ENCODE results near the gene SYNDIG1. TPM values are rescaled to one million over a fixed set of nuclear protein-coding genes. Genes with fewer than 3 reads are reported as not detected.

The SYNDIG1 gene
- total RNA-seq, 1 experiment from 2014 or later, result not detected

DNA sequence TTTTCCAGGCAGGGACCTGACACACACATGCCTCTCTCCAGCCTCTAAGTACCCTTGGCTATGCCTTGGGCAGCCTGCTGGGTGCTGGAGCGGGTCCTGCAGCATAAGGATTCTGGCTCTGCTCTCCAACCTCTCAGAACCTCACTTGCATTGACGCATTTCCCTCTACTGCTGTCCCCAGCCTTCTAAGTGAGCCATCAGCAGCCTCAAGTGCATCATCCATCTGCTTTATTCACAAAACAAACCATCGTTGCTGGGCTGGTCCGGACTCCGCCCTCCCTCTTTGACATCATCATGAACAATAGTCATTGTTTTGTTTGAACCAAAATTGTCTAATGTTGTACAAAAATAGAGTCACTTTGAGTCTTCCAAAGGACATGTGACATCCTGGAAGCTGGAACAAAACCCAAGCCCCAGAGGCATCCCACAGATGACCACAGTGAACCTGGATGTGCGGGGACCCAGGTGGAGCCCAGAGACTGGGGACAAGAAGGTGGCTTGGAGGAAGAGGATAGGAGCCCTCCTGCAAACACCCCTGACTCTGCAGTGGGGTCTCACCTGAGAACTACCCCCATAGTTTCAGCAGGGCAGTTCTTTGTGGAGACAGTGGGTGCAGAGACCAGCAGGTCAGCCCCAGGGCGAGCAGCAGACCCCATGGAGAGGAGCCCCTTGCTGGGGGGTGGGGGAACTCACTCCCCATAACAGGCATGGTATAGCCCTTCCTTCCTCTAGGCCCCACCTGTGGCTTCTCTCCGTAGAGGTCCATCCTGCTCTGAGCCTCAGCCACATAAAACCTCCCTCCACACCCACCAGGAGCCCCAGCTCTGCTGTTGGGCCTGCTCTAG, 230.1 kb downstream of the SYNDIG1 start:
- no peak for DNase-seq (ENCODE audit: extremely low read depth, low read depth)

DNA sequence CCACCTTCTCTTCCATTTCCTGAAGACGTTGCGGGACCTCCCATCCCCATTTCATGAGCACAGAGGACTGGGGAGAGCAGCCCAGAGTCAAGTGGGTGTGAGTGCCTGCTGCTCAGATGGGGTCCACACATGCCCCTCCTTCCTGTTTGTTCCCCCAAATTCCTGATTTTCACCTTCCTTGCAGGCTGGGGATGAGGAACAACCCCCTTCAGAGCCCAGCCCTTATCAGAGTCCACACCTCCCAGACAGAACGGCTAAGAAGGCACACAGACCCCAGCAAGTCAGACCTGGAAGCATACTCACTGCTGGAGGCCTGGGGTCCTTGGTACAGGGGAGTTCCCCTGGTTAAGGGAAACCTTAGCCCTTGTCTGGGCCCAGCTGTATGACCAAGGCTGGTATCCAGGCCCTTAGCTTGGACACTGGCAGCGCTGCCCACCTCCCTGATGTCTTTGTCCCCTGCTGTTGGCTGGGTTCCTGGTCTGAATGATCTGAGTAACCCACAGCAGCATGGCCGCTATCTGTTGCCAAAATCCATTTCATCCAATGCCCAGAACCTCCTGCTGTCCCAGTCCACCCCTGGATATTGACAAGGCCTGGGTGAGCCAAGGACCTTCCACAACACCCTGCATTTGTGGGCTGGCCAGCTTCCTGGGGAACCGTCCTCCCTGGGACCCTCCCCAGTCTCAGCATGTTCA, 230.9 kb downstream of the SYNDIG1 start:
- DNase-seq (ENCODE audit: extremely low read depth, low read depth), result no peak

DNA sequence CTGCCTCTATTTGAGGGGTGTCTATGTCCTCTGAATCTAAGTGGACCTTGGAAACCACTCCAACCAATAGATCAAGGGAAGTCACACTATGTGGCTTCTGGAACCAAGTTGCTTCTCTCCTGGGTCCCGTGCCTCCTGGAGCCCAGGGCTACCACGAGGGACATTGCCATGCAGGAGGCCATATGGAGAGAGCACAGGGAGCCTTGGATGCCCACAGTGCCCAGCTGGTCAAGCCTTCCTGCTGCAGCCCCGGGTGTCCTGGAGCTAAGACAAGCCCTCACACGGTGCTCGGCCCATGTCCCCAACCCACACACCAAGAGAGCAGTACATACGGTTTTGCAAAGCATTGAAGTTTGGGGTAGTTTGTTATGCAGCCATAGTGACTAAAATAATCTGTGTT, 231.6 kb downstream of the SYNDIG1 start:
- DNase-seq (ENCODE audit: extremely low read depth, low read depth), result no peak

DNA sequence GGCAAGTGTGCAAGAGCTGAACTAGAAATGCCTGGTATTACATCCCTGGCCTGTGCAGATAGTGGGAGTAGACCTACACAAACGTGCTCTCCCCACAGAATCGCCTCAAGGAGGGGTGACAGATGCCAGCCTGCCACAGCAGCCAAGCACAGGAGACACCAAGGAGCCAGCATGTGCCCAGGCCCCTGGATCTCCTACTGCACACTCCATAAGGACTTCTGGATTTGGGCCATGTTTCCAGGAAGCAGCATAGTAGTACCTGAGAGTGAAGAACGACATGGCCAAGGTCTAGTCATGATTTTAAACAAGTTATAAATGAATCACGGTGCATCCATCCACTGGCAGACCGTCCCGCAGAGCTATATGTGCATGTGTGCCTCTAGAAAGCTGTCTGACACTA, 232.2 kb downstream of the SYNDIG1 start:
- no peak for DNase-seq (ENCODE audit: extremely low read depth, low read depth)

DNA sequence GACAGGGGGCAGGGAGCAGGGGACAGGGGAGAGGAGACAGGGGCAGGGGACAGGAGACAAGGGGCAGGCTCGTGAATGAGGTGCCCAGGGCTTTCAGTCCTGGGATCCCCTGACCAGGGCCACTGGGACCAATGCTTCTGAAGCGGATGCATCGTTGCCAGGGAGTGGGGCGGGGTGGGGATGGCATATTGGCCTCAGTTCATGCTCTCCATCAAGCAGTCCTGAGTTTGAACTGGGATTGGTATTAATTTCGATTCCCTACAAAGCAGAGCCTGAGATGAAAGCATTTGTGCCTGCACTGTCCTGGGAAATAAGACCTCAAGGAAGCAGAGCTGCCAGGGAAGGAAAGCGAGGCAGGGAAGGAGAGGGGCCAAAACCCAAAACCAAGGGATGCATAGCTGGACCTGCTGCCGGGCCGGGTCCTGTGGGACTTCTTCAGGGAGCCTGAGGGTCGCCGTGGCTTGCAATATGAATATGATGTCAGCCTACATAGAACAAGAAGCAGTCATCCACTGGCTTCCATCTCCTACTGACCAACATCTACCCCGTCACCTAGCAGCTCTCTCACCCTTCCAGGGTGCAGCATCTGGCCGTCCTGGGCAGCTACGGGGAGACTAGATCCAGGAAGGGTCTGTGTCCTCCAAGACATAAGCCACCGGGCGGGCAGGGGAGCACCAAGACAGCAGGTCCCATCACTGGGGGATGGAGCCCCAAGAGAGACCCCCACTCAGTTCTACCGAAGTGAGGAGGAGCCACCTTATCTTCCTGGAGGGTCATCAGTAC, 233.3 kb downstream of the SYNDIG1 start:
- DNase-seq (ENCODE audit: extremely low read depth, low read depth), result no peak

DNA sequence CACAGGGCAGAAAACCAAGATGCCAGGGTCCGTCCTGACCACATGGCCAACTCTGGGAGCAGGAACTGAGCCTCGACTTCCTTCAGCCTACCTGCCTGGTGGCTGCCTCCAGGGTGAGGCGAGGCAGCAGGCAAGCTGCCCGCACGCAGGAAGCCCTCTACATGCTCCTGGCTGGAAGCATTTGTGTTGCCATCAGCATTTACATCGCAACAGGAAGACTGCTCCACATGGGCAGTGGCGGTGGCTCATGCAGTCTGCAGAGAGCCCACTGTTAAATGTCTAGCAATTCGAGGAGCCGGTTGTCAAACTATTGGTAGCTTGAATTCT, 233.8 kb downstream of the SYNDIG1 start:
- no peak for DNase-seq (ENCODE audit: extremely low read depth, low read depth)

DNA sequence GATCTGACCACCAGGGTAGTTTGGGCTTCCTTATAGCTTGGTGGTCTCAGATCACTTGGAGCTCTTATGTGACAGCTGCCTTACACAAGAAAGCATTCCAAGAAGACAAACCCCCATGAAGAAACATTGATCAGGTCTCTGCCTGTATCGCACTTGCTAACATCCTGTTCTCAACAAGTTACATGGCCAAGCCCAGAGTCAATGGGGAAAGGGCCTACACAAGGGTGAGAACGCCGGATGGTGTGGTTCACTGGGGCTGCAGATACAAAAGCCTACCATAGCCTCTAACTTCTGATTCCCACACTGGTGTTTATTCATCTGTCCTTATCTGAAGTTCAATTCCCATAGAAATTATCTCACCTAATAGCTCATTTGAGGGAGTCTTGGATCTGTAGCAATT, 235.5 kb downstream of the SYNDIG1 start:
- DNase-seq (ENCODE audit: extremely low read depth, low read depth), result no peak

DNA sequence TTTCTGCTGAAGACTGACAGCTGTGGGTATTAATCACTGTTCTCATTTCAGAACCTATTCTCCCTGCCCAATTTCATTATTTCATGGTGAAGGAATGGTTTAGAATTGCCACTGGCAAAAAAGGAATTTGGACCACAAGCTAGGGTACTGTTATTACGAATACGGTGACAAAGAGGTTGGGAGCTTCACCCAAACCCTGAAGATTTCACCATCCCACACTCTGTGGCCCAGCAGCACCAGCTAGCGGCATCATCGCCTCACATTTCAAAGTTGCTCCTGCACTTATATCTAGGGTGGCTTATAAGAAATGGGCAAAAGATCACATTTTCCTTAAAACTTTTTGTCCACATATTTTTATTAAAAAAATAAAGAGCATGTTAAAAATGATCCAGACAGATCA, 236.1 kb downstream of the SYNDIG1 start:
- no peak for DNase-seq (ENCODE audit: extremely low read depth, low read depth)

DNA sequence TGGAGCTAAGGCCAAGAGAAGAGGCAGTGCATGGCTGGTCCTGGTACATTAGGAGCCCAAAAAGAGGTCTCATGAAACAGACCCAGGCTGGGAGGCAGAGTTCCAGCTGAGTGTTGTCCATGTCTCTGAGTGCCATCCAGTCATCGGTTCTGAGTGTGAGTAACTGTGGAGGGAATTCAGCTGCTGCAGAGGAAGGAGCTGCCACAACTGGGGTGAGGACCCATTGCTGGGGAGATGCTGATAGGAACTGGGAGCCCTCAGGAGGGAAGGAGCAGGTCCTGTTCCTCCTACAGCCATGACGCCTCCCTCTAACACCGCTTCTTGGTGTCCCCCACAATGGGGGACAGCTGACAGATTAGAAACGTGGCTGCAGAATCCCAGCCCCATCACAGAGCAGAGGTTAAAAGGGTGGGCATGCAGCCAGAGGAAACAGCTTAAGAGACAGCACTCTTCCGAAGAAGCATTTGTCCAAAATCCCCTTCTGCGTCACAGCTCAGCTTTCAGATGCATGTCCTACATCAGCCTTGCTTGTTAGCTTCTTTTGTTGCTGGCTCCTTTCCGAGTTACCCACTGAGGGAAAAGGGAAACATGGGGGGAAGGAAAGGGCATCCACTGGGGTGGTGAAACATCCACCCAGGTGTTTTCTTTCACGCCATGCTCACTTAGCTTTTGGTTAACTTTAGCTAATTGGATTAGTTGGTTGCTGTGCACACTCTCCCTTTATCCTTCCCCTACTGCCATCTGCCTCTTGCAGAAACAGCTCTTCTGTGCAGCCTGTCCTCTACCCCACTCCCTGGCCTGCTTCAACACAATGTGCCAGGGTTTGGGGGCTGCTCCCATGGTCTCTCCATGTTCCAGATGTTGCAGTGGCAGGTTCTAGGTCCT, 239.2 kb downstream of the SYNDIG1 start:
- no peak for DNase-seq (ENCODE audit: extremely low read depth, low read depth)
